MCF 10A (cell line): ENCODE results near the gene ICA1L. TPM values are rescaled to one million over a fixed set of nuclear protein-coding genes. Genes with fewer than 3 reads are reported as not detected.

Experiments used
- BruUV-seq: library from RNA; stranded (reverse); fragments of 400-500 nt; replicated peaks from 2 replicates; lab custom pipeline; 2021; lab: Mats Ljungman, UMichigan
- CTCF ChIA-PET: fragments of 300-600 bp; sonication (Branson Sonifier 250); formaldehyde crosslinking; extraction: SDS; loops from one replicate; lab custom pipeline; 2021; ENCODE audit warnings: antibody characterized with exemption, inconsistent platforms; lab: Yijun Ruan, JAX
- POLR2A ChIA-PET: fragments of 300-600, 350-650 bp; sonication (Branson Sonifier 250); formaldehyde crosslinking; extraction: SDS; loops from one replicate; lab custom pipeline; 2020; ENCODE audit warnings: antibody characterized with exemption, inconsistent platforms; lab: Yijun Ruan, JAX
- DNase-seq: peaks from one replicate; pipeline ENCODE4 v3.0.0-alpha.2; 2018; ENCODE audit not compliant: unreplicated experiment
- H3K27ac Mint-ChIP-seq: one replicate; pipeline ENCODE4 v1.8.0; 2022; ENCODE audit warnings: mild to moderate bottlenecking, low read depth, mixed read lengths; ENCODE audit not compliant: unreplicated experiment
- H3K27me3 Mint-ChIP-seq: one replicate; pipeline ENCODE4 v1.8.0; 2022; ENCODE audit warnings: mixed read lengths; ENCODE audit not compliant: insufficient read depth, unreplicated experiment
- H3K36me3 Mint-ChIP-seq: one replicate; pipeline ENCODE4 v1.8.0; 2022; ENCODE audit warnings: mild to moderate bottlenecking, moderate library complexity, mixed read lengths; ENCODE audit not compliant: insufficient read depth, unreplicated experiment
- H3K4me1 Mint-ChIP-seq: one replicate; pipeline ENCODE4 v1.8.0; 2022; ENCODE audit warnings: mixed read lengths; ENCODE audit not compliant: insufficient read depth, unreplicated experiment
- H3K4me3 Mint-ChIP-seq: one replicate; pipeline ENCODE4 v1.8.0; 2022; ENCODE audit warnings: mild to moderate bottlenecking, moderate library complexity, mixed read lengths; ENCODE audit not compliant: unreplicated experiment
- H3K9me3 Mint-ChIP-seq: one replicate; pipeline ENCODE4 v1.8.0; 2022; ENCODE audit warnings: mixed read lengths; ENCODE audit not compliant: unreplicated experiment
- intact Hi-C: fragments of 100-400 bp; cut with micrococcal nuclease; formaldehyde crosslinking; loops from 2 replicates; pipeline ENCODE4 v1.14.1; 2022
- total RNA-seq: library from RNA; stranded (reverse); gene quantifications from 2 replicates; pipeline ENCODE4 v1.2.3, GENCODE V29; 2022
- TF ChIP-seq, protein P1 (sequence below): fragments of 200-600 bp; IDR thresholded peaks from one replicate; pipeline ENCODE4 v1.8.0; 2022; ENCODE audit warnings: antibody characterized with exemption, mild to moderate bottlenecking; ENCODE audit not compliant: unreplicated experiment

Gene ICA1L
- total RNA-seq, 1 experiment from 2014 or later = 6.5 TPM

GRCh38 chr2:202762556-202762955 is 109.0 kb downstream of the ICA1L start:
- Mint-ChIP-seq H3K36me3 (peaks cover 8% of the 10 kb centered on the region), H3K9me3 (no peaks in the 10 kb centered on the region), H3K27me3 (no peaks in the 10 kb centered on the region), H3K4me3 (no peak overlapping the region), H3K4me1 (peaks cover 5% of the 10 kb centered on the region), H3K27ac (no peak overlapping the region)
- intact Hi-C loops = no loop called here
- ChIA-PET CTCF (no interaction called here), POLR2A (no interaction called here)
- BruUV-seq = no TSS peak
- DNase-seq = no peak
- TF ChIP-seq, protein P1, sequence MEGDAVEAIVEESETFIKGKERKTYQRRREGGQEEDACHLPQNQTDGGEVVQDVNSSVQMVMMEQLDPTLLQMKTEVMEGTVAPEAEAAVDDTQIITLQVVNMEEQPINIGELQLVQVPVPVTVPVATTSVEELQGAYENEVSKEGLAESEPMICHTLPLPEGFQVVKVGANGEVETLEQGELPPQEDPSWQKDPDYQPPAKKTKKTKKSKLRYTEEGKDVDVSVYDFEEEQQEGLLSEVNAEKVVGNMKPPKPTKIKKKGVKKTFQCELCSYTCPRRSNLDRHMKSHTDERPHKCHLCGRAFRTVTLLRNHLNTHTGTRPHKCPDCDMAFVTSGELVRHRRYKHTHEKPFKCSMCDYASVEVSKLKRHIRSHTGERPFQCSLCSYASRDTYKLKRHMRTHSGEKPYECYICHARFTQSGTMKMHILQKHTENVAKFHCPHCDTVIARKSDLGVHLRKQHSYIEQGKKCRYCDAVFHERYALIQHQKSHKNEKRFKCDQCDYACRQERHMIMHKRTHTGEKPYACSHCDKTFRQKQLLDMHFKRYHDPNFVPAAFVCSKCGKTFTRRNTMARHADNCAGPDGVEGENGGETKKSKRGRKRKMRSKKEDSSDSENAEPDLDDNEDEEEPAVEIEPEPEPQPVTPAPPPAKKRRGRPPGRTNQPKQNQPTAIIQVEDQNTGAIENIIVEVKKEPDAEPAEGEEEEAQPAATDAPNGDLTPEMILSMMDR = no peak

- TF ChIP-seq, protein P1 = no peak
- Mint-ChIP-seq H3K4me1 (peaks cover 5% of the 10 kb centered on the region), H3K9me3 (no peaks in the 10 kb centered on the region), H3K36me3 (peaks cover 12% of the 10 kb centered on the region), H3K27me3 (no peaks in the 10 kb centered on the region), H3K4me3 (no peak overlapping the region), H3K27ac (no peak overlapping the region)
- no TSS peak for BruUV-seq
- intact Hi-C loops = no loop called here
- CTCF ChIA-PET = interaction anchor here (0.7 kb wide), 1 partner anchor 67 kb away, joined by 3 read pairs; no protein-coding TSS in a partner anchor
- no peak for DNase-seq
- POLR2A ChIA-PET = interaction anchor here (1.9 kb wide), 1 partner anchor 9 kb away, joined by 7 read pairs; no protein-coding TSS in a partner anchor
Measured at GRCh38 chr2:202760848-202761247, 110.7 kb downstream of the ICA1L start.

GRCh38 chr2:202758604-202759003 is 113.0 kb downstream of the ICA1L start:
- TF ChIP-seq, protein P1 = no peak
- H3K27me3 Mint-ChIP-seq = no peaks in the 10 kb centered on the region
- H3K9me3 Mint-ChIP-seq = no peaks in the 10 kb centered on the region
- intact Hi-C loops = loop anchor here (10.0 kb wide), 1 partner anchor 116 kb away; the partner anchor contains the start of gene ICA1L
- no peak overlapping the region for H3K4me3 Mint-ChIP-seq
- ChIA-PET POLR2A (interaction anchor here (1.3 kb wide), 1 partner anchor 11 kb away, joined by 3 read pairs; no protein-coding TSS in a partner anchor), CTCF (interaction anchor here (0.6 kb wide), 1 partner anchor 37 kb away, joined by 3 read pairs; no protein-coding TSS in a partner anchor)
- no TSS peak for BruUV-seq
- no peak overlapping the region for H3K27ac Mint-ChIP-seq
- DNase-seq = no peak
- H3K4me1 Mint-ChIP-seq = peaks cover 5% of the 10 kb centered on the region
- H3K36me3 Mint-ChIP-seq = peaks cover 12% of the 10 kb centered on the region

GRCh38 chr2:202758128-202758527 is 113.4 kb downstream of the ICA1L start:
- Mint-ChIP-seq H3K9me3 (no peaks in the 10 kb centered on the region), H3K27ac (no peak overlapping the region)

More at GRCh38 chr2:202758128-202758527, 113.4 kb downstream of the ICA1L start:
- TF ChIP-seq, protein P1 = no peak
- DNase-seq = no peak
- Mint-ChIP-seq H3K27me3 (no peaks in the 10 kb centered on the region), H3K36me3 (peaks cover 12% of the 10 kb centered on the region), H3K4me1 (peaks cover 5% of the 10 kb centered on the region), H3K4me3 (no peak overlapping the region)
- CTCF ChIA-PET = interaction anchor here (0.6 kb wide), 1 partner anchor 37 kb away, joined by 3 read pairs; no protein-coding TSS in a partner anchor
- POLR2A ChIA-PET = no interaction called here
- intact Hi-C loops = loop anchor here (10.0 kb wide), 1 partner anchor 117 kb away; the partner anchor contains the start of gene ICA1L
- no TSS peak for BruUV-seq
